HG02623 (cell line): Measurements from ENCODE around the gene FAM89A.

ENCODE experiments used
- ATAC-seq: cut with Tn5 transposase; IDR thresholded peaks from one replicate; pipeline ENCODE4 v1.9.1; 2021; ENCODE audit warnings: moderate library complexity; ENCODE audit not compliant: unreplicated experiment

The FAM89A gene

DNA sequence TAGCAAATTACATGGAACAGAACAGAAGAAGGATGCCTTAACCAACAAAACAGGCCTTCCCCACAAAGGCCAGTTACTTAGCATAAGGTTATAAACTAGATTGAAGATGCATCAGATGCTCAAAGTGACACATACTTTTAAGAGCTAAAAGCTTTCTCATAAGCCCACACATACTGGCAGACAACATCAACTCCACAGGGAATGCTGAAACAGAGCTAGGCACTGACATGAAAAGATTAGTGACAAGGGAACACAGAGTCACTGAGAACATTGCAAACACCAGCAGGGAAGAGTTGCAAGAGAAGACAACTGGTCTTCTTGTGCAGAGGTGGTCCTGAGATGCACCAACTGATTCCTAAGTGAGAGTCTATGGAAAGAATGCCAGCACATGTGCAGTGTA is 68.3 kb downstream of the FAM89A start:
- no peak for ATAC-seq

DNA sequence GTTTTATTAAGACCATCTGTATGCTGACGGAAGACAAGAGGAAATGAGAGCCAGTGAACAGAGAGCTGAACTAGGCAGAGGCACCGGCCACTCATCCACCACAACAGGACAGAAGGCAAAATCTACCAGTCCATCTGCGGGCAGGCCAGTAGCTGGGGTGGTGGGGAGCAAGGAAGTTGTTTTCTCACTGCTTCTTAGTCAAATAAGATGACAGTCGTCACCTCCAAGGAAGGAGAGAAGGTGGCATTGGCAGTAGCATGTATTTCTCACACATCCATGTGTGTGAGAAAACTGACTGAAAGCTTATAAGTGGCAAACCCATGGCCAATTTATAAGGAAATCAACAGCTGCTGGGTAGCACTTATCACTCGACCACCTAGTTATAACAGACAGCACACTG is 69.6 kb downstream of the FAM89A start:
- no peak for ATAC-seq
